ENCODE results near the gene CHEK1.

DNA sequence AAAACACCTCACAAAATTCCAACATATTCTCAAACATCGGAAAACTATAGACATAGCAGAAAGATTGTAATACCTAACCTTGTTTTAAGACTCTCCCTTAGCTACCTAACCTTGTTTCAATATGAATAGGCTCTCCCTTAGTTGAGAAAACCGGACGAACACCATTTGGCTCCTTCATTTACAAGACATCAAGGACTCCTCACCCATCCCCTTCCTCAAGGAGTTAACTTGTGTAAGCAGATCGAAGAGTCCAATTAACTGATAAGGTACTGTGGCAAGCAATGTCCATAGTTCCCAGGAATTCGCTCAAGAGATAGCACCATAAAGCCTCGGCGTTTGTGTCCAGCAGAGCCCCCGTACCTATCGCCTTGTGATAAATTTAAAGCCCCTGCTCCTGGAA is 60.3 kb downstream of the CHEK1 start:
- TF ChIP-seq POLR2A (IDR thresholded peaks at IDR 0.05): no peak
- TF ChIP-seq, protein P1, sequence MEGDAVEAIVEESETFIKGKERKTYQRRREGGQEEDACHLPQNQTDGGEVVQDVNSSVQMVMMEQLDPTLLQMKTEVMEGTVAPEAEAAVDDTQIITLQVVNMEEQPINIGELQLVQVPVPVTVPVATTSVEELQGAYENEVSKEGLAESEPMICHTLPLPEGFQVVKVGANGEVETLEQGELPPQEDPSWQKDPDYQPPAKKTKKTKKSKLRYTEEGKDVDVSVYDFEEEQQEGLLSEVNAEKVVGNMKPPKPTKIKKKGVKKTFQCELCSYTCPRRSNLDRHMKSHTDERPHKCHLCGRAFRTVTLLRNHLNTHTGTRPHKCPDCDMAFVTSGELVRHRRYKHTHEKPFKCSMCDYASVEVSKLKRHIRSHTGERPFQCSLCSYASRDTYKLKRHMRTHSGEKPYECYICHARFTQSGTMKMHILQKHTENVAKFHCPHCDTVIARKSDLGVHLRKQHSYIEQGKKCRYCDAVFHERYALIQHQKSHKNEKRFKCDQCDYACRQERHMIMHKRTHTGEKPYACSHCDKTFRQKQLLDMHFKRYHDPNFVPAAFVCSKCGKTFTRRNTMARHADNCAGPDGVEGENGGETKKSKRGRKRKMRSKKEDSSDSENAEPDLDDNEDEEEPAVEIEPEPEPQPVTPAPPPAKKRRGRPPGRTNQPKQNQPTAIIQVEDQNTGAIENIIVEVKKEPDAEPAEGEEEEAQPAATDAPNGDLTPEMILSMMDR (IDR thresholded peaks at IDR 0.05): no peak

All from testis (tissue), 2 donors.